Dermis blood vessel endothelial cell (primary cell): ENCODE measurements around the gene ITCH. TPM values are rescaled to one million over a fixed set of nuclear protein-coding genes. Genes with fewer than 3 reads are reported as not detected.
"Not testable (repeated sequence)": the region's sequence is repeated elsewhere in the genome, so short reads cannot be mapped to it uniquely, and the experiment has no call there.

ENCODE experiments used
- DNase-seq: peaks from one replicate; pipeline ENCODE4 v3.0.0; 2010
- total RNA-seq: library from RNA; depleted of rRNA; stranded (reverse); fragments of >200 nt; gene quantifications from 2 replicates; pipeline ENCODE4 v1.2.3, GENCODE V29; 2014

The ITCH gene
- total RNA-seq, 1 donor from 2014 or later: 70.3 TPM

DNA sequence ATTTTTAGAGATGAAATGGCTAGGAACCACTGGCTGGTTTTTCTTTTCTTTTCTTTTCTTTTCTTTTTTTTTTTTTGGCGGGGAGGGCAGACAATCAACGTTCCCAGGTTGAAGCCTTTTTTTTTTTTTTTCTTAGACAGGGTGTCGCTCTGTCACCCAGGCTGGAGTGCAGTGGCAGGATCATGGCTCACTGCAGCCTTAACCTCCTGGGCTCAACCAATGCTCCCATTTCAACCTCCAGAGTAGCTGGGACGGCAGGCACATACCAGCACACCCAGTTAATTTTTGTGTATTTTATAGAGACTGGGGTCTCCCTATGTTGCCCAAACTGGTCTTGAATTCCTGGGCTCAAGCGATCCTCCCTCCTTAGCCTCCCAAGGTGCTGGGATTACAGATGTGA, 18.8 kb upstream of the ITCH start:
- DNase-seq: no peak

DNA sequence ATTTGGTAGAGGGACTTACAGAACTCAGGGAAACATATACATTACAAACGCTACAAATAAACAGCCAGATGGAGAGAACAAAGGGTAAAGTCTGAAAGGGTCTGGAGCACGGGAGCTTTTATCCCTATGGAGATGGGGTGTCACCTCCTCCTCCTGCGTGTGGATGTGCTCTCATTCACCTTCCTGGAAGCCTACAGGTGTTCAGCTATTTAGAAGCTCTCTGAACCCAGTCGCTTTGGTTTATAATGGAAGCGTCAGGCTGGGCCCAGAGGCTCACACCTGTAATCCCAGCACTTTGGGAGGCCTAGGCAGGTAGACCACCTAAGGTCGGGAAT, 17.7 kb upstream of the ITCH start:
- no peak for DNase-seq

DNA sequence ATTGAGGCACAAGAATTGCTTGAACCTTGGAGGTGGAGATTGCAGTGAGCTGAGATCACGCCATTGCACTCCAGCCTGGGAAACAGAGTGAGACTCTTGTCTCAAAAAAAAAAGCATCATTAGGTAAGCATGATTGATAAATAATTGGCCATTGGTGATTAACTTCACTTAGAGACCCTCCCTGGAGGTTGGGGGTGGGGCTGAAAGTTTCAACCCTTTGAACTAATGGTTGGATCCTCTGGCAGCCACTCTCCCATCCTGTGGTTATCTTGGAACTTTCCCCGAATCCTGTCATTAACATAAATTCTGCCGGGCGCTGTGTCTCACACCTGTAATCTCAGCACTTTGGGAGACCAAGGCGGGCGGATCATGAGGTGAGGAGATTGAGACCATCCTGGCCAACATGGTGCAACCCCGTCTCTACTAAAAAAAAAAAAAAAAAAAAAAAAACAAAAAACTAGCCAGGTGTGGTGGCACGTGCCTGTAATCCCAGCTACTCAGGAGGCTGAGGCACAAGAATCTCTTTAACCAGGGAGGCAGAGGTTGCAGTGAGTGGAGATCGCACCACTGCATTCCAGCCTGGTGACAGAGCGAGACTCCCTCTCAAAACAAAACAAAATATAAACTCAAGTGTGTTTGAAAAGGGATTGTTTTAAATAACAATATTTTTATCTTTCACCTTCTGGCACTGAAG, 17.1 kb upstream of the ITCH start:
- not testable (repeated sequence) for DNase-seq

DNA sequence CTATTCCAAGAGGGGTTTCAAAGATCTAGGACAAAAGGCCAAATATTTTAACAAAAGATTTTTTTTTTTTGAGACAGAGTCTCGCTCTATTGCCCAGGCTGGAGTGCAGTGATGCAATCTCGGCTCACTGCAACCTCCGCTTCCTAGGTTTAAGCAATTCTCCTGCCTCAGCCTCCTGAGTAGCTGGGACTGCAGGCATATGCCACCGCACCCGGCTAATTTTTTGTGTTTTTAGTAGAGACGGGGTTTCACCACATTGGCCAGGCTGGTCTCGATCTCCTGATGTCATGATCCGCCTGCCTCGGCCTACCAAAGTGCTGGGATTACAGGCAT, 16.6 kb upstream of the ITCH start:
- DNase-seq: not testable (repeated sequence)

DNA sequence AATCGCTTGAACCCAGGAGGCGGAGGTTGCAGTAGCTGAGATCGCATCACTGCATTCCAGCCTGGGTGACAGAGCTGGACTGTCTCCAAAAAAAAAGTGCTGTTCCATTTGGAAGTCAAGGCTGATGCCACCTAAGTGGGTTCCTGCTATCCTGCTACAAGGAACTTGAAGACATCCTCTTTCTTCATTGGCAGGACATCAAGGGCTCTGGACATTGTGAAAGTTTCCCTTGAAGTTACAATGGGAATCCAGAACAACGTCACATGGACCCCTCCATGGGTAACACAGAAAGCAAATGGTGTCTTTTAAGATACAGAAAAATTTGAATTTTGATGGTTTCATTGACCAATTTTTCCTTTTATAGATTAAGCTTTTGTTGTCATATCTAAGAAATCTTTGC, 15.5 kb upstream of the ITCH start:
- no peak for DNase-seq

DNA sequence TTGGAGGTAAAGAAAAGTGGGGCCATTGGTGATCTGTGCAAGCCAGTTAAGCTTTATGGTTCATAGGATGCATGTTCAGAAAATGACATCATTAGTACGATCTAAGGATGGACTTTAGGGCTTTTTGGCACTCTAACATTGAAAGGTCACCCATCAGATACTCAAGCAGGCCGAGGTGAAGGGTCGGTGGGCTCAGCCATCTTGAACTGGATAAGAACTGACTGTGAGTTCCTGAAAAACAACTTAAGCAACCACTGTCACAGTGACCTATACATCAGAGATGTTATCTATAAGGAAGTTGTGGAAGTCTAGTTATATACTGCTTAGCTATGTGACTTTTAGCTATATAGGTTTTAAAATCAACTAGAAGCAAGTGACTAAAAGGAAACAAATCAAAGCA, 13.0 kb upstream of the ITCH start:
- no peak for DNase-seq

DNA sequence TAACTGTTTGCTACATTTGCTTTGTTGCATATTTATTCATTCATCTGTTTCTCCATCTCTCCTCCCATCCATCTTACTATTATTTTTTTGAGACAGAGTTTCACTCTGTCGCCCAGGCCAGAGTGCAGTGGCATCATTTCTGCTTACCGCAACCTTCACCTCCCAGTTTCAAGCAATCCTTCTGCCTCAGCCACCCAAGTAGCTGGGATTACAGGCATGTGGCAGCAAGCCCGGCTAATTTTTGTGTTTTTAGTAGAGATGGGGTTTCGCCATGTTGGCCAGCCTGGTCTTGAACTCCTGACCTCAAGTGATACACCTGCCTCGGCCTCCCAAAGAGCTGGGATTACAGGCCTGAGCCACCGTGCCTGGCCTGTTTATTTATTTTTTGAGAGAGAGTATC, 9.6 kb upstream of the ITCH start:
- DNase-seq: not testable (repeated sequence)

DNA sequence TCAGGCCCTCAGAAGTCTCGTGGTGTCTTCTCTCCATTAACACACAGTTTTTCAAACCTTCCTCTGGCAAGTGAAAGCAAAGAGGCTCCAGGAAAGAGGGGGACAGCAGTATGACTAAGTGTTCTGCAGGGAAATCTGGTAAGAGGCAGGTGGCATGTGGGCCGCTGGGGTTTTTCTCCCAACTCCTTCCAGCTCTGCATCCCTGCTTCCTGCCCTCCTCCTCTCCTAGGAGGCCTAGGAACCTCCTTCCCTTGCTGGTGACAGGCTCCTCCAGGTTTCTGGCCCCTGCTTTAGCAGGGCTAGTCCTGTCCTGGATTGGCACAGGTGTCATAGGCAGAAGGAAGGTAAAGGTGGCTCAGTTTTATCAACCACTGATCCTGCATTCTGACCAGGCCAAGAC, 7.6 kb upstream of the ITCH start:
- no peak for DNase-seq

DNA sequence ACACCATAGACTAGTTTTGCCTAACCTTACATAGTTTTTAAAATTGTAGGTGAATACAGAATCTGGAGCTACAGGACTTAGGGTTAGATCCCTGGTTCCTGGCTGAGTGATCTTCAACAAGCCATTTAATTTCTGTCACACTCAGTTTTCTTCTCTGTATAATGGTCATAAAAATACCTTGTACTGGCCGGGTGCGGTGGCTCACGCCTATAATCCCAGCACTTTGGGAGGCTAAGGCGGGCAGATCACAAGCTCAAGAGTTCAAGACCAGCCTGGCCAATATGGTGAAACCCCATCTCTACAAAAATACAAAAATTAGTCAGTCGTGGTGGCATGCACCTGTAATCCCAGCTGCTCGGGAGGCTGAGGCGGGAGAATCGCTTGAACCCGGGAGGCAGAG, 3.3 kb upstream of the ITCH start:
- DNase-seq: not testable (repeated sequence)

DNA sequence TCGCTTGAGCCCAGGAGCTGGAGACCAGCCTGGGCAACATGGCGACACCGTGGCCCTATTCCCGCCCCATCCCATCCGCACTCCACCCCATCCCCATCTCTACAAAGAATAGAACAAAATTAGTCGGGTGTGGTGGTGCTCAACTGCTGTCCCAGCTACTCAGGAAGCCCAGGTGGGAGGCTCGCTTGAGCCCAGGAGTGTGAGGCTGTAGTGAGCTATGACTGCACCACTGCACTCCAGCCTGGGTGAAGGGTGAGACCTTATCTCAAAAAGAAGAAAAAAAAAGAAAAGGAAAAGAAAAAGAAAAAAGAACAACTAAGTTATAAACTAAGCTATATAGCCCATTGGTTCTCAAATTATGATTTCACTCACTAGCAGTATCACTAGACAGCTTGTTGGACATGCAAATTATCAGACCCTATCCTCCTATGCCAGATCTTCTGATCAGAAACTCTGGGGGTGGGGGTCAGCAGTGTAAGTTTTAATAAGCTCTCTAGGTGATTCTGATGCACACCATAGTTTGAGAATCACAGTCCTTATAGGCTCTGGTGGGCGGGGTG, 491 bp upstream of the ITCH start:
- DNase-seq: peak; percentile 7

DNA sequence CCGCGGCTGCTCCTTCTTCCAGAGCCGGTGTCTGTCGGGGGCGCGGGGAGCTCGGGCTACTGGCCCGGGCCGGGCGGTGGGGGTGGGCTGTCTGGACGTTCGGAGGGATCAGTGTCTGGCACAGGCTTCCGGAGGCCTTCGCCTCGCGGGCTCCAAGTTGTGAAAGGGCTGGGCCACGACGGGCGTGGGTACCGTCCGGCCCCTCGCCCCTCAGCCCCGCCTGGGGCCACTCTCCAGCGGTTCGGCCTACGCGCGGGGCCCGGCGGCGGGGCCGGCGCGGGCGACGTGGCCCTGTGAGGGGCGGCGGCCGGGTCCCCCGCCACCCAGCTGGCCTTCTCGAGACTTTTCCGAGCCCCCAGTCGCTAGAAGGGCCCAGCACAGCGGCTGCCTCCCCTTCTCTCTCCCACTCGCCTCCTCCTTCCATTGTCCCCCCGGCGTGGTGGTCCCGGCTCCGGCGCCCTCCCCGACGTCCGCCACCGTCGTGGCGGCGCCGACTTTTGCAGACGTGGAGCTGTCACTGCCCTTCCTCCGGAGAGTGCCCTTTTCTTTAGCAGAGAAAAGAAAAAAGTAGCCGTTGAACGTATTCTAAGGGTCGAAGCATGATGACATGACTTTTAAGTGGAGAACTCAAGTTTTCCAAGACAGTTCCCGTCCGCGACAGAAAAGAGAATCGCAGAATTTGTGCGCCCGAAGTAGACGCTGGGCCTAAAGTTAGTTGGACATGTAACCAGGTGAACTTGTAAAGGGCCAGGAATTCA, 571 bp downstream of the ITCH start:
- peak; percentile 68 for DNase-seq

DNA sequence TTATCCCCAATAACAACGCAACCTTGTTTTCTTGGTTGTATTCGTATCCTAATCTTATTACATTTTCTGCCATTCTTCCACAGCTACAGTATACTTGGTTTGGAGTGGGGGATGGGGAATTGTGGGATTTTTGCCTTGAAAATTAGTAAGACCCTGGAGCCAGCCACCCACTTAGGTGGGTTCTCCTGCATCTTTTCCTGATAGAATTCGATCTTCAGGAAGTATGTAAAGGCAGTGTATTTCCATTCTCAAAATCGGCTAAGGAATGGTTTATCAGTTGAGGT, 1.1 kb downstream of the ITCH start:
- no peak for DNase-seq

DNA sequence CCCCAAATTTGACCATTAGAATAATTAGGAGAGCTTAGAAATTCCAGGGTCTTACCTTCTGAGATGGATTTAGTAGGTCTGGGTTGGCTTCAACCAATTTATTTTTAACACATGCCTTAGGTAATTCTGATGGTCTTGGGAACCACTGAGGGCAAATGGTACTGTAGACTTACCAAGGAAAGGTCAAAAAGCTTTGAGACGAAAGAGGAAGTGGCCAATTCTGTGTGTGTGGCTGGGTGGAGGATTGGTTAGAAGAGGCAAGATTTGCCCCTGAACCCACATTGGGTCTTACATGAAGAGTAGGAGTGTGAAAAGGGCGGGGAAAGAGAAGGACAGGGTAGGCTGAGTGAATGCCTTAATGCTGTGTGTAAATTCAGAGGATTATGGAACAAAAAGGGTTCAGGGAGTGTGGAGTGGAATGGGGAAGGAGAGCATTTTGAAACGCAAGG, 2.7 kb downstream of the ITCH start:
- no peak for DNase-seq

DNA sequence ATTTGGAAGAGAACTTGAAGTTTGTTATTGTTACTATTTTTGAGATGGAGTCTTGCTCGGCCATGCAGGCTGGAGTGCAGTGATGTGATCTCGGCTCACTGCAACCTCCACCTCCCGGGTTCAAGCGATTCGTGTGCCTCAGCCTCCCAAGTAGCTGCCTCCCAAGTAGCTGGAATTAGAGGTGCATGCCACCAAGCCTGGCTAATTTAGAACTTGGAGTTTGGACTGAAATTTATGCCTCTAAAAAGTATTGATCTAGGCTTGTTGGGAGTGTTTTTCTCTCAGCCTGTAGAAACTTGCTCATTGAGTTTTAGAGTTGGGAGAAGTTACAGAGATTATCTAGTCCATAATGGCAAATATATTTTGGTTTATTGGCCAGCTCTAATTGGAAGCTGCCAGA, 4.1 kb downstream of the ITCH start:
- DNase-seq: no peak

DNA sequence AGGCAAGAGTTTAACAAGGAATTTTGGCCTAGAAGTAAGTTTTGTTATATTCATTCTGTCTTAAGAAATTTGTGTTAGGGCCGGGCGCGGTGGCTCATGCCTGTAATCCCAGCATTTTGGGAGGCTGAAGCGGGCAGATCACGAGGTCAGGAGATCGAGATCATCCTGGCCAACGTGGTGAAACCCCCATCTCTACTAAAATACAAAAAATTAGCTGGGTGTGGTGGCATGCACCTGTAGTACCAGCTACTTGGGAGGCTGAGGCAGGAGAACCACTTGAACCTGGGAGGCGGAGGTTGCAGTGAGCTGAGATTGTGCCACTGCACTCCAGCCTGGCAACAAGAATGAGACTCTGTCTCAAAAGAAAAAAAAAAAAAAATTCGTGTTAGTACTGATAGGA, 4.8 kb downstream of the ITCH start:
- DNase-seq: not testable (repeated sequence)

DNA sequence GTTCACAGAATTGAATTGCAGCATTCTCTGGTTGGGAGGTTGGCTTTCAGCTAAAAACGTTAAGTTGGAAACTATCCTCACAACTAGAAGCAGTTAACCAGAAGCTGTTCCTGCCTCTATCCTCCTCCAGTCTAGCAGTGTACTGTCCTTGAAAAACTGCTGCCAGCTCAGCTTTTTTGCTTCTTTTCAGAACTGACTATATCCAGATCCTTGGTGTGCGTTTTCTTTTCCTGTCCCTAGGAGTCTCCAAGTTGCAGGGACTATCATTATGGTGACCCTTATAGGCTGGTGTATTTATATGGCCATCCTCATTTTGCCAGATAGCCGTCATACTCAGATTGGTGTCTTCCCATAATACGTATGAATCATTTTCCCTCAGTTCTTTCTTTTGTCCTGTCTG, 5.5 kb downstream of the ITCH start:
- DNase-seq: no peak

DNA sequence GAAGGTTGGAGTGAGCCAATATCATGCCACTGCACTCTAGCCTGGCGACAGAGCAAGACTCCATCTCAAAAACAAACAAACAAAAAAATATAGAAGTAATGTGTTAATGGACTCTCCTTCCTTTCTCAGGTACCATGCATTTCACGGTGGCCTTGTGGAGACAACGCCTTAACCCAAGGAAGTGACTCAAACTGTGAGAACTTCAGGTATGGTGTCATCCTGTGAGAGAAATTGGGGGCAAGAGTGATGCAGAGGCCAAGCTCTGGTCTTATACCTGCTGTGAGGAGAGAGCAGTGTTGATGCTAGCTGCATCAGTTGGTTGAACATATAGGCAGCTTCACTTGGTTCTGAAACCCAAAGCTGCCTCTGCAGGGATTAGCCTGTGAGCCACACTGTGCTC, 6.2 kb downstream of the ITCH start:
- no peak for DNase-seq

DNA sequence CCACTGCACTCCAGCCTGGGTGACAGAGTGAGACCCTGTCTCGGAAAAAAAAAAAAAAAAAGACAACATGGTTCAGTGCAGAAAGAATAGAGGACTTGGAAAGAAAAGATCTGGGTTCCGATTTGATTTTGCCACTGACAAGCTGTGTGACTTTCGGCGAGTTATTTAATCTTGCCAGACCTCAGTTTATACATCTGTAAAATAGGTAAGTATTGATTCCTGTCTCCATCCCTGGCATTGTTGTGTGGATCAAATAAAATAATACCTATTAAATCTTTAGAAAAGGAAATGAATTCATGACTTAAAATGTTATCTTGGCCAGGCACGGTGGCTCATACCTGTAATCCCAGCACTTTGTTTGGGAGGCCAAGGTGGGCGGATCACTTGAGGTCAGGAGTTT, 7.0 kb downstream of the ITCH start:
- no peak for DNase-seq

DNA sequence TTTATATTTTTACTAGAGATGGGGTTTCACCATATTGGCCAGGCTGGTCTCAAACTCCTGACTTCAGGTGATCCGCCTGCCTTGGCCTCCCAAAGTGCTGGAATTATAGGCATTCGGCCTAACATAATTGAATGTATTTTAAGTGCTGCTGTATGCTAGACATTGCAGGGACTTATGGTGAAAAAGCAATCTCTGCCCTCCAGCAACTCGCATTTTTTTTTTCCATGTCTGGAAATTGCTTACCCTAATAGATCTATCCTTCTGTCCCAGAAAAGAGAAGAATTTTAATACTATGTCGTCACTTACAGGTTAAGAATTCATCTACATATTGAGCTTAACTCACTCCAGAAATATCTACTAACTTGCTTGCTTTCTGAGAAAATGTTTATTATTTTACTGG, 10.4 kb downstream of the ITCH start:
- DNase-seq: no peak

DNA sequence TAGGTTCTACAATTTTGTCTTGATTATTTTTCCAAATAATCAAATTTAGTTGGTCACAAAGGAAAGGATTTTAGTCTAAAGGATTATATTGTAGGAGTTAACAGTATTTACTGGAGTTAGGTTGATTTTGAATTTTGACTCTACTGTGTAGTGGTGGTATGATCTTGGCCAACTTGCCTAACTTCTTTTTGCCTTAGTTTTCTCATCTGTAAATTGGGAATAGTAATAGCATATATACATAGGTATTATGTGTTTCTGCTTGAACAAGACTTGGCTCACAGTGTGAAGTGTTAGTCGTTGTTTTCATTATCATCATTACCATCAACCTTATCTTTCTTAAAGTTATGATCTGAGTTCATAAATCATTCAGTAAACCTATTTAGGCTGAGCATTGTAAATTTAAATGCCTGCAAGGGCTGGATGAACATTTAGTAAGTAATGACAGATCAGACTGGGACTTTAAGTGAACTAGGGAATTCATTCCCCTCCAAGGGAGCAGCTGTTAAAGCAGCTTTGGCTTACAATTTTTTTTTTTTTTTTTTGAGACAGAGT, 11.2 kb downstream of the ITCH start:
- no peak for DNase-seq

DNA sequence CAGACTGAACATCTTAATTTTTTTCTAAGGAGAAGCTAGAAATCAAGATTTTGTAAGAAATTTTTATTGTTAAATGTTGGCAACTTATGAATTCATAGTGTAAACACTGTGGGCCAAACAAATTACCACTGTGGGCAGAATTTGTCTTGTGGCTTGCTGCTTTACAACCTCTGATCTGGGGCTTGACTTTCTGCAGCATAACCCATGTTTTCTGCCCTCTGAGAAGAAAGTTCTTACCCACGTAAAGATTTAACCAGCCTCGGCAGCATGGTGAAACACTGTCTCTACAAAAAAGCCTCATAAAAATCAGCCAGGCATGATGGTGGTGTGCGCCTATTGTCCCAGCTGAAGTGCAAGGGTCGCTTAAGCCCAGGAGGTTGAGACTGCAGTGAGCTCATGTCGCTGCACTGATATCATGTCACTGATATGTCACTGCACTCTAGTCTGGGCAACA, 12.9 kb downstream of the ITCH start:
- no peak for DNase-seq

DNA sequence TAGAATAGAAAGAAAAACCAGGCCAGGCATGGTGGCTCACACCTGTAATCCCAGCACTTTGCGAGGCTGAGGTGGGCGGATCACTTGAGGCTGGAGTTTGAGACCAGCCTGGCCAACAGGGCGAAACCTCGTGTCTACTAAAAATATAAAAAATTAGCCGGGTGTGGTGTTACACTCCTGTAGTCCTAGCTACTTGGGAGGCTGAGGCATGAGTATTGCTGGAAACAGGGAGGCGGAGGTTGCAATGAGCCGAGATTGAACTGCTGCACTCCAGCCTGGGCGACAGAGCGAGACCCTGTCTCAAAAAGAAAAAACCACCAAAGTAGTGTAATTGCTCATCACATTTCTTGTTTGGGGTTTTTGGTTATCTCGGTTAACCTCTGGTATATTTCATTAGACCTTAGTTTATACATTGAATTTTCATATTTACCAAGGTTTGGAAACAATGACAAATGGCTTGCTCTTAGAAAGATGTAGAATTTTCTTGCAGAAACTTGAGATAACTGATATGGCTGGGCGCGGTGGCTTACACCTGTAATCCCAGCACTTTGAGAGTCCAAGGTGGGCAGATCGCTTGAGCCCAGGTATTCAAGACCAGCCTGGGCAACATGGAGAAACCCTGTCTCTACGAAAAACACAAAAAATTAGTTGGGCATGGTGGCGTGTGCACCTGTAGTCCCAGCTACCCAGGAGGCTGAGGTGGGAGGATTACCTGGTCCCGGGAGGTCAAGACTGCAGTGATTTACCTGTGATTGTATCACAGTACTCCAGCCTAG, 14.2 kb downstream of the ITCH start:
- DNase-seq: no peak

DNA sequence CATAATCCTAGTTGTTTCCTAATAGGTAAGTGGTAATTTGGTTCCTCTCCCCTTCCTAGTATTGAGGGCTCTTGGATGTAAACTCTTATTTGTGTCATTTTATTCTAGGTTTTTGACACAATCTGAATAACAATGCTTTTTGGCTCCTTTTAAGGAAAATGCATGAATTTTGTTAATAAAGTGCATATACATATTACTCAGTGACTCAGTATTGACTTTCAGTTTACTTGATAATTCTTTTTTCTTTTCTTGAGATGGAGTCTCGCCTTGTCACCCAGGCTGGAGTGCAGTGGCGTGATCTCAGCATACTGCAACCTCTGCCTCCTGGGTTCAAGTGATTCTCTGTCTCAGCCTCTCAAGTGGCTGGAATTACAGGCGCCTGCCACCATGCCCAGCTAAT, 19.1 kb downstream of the ITCH start:
- no peak for DNase-seq
